GM21529 (cell line): ENCODE results near the gene TSPAN17.

ENCODE experiments used
- ATAC-seq: cut with Tn5 transposase; IDR thresholded peaks from one replicate; pipeline ENCODE4 v1.9.1; 2021; ENCODE audit not compliant: unreplicated experiment

TSPAN17 gene

GRCh38 chr5:176702671-176703641 is 55.7 kb downstream of the TSPAN17 start:
- ATAC-seq = no peak

- no peak for ATAC-seq
Measured at GRCh38 chr5:176703857-176704256, 56.6 kb downstream of the TSPAN17 start.

GRCh38 chr5:176704355-176704754 is 57.1 kb downstream of the TSPAN17 start:
- ATAC-seq = no peak

GRCh38 chr5:176704817-176705216 is 57.5 kb downstream of the TSPAN17 start:
- ATAC-seq = no peak
